GM12878 (cell line): ENCODE measurements around the gene MS4A1. TPM values are rescaled to one million over a fixed set of nuclear protein-coding genes. Genes with fewer than 3 reads are reported as not detected.

Experiments used
- BACH1 ChIP-seq: fragments of 450-650 bp; IDR thresholded peaks from 2 replicates; pipeline ENCODE4 v1.6.1; 2017; ENCODE audit warnings: mild to moderate bottlenecking, borderline replicate concordance
- CBX5 ChIP-seq: sonication (generic); IDR thresholded peaks from 2 replicates; pipeline ENCODE4 v1.6.1; 2016; ENCODE audit warnings: low read depth, moderate library complexity, mild to moderate bottlenecking, inconsistent platforms
- CEBPB ChIP-seq, 2 experiments: fragments of 150-350 bp in 1 of 2; IDR thresholded peaks; 2 replicates each; pipeline ENCODE4 v1.6.1; 2012 to 2014; ENCODE audit warnings: low read depth in 2 of 2, low read length in 2 of 2, borderline replicate concordance in 1 of 2, inconsistent platforms in 1 of 2
- CHD1 ChIP-seq: IDR thresholded peaks from 2 replicates; pipeline ENCODE4 v1.6.1; 2012; ENCODE audit warnings: low read depth, low read length, improper control_type of control experiment
- CHD4 ChIP-seq: fragments of 200-600 bp; sonication (generic); IDR thresholded peaks from 2 replicates; pipeline ENCODE4 v1.6.1; 2016; ENCODE audit warnings: mild to moderate bottlenecking
- EGR1 ChIP-seq, 2 experiments: IDR thresholded peaks; 1 replicate in 1 of 2; 2 replicates in 1 of 2; pipeline ENCODE4 v1.6.1; 2011 to 2012; ENCODE audit warnings: low read depth in 2 of 2, low read length in 2 of 2, borderline replicate concordance in 1 of 2, mild to moderate bottlenecking in 1 of 2, moderate library complexity in 1 of 2
- FOS ChIP-seq: IDR thresholded peaks from 3 replicates; pipeline ENCODE4 v1.6.1; 2011; ENCODE audit warnings: borderline replicate concordance; ENCODE audit not compliant: insufficient read length; ENCODE audit errors: extremely low read depth
- FOXK2 ChIP-seq: fragments of 450-650 bp; IDR thresholded peaks from 2 replicates; pipeline ENCODE4 v1.6.1; 2017; ENCODE audit warnings: mild to moderate bottlenecking, moderate library complexity
- IKZF2 ChIP-seq, 2 experiments: fragments of 450-650 bp; IDR thresholded peaks; 2 replicates each; pipeline ENCODE4 v1.6.1; 2017; ENCODE audit warnings: mild to moderate bottlenecking in 2 of 2, moderate library complexity in 2 of 2
- JUNB ChIP-seq: IDR thresholded peaks from 2 replicates; pipeline ENCODE4 v1.6.1; 2016; ENCODE audit warnings: antibody characterized with exemption, mild to moderate bottlenecking
- MEF2A ChIP-seq: IDR thresholded peaks from 2 replicates; pipeline ENCODE4 v1.6.1; 2011; ENCODE audit warnings: low read depth, mild to moderate bottlenecking, low read length, moderate library complexity; ENCODE audit not compliant: insufficient read depth
- MXI1 ChIP-seq: fragments of 150-350 bp; IDR thresholded peaks from 2 replicates; pipeline ENCODE4 v1.6.1; 2011; ENCODE audit warnings: low read depth, mild to moderate bottlenecking, inconsistent platforms, low read length, improper control_type of control experiment
- NFIC ChIP-seq: IDR thresholded peaks from 2 replicates; pipeline ENCODE4 v1.6.1; 2012; ENCODE audit warnings: low read depth, mild to moderate bottlenecking, inconsistent platforms, low read length, moderate library complexity
- NR2C2 ChIP-seq: IDR thresholded peaks from 2 replicates; pipeline ENCODE4 v1.6.1; 2011; ENCODE audit warnings: borderline replicate concordance, low read depth; ENCODE audit not compliant: control insufficient read depth, insufficient read length
- PML ChIP-seq: IDR thresholded peaks from 2 replicates; pipeline ENCODE4 v1.6.1; 2012; ENCODE audit warnings: low read length, inconsistent platforms
- POLR2AphosphoS2 ChIP-seq: IDR thresholded peaks from 2 replicates; pipeline ENCODE4 v1.6.1; 2011; ENCODE audit warnings: low read depth, mild to moderate bottlenecking, low read length, improper control_type of control experiment, moderate library complexity
- RAD51 ChIP-seq: fragments of 450-650 bp; IDR thresholded peaks from 2 replicates; pipeline ENCODE4 v1.6.1; 2016; ENCODE audit warnings: moderate library complexity, mild to moderate bottlenecking, inconsistent platforms
- RFX5 ChIP-seq: IDR thresholded peaks from 2 replicates; pipeline ENCODE4 v1.6.1; 2011; ENCODE audit warnings: low read depth, low read length, improper control_type of control experiment
- SMAD5 ChIP-seq: IDR thresholded peaks from 2 replicates; pipeline ENCODE4 v1.6.1; 2016; ENCODE audit warnings: antibody characterized with exemption, low read depth
- SPI1 ChIP-seq: IDR thresholded peaks from 2 replicates; pipeline ENCODE4 v1.6.1; 2011; ENCODE audit warnings: low read depth, mild to moderate bottlenecking, low read length, moderate library complexity, borderline replicate concordance; ENCODE audit not compliant: insufficient read depth
- SREBF2 ChIP-seq: IDR thresholded peaks from 2 replicates; pipeline ENCODE4 v1.6.1; 2012; ENCODE audit warnings: mild to moderate bottlenecking, low read length
- STAT3 ChIP-seq: IDR thresholded peaks from 2 replicates; pipeline ENCODE4 v1.6.1; 2011; ENCODE audit warnings: low read depth, low read length, improper control_type of control experiment
- ZBTB11 ChIP-seq: fragments of 450-650 bp; formaldehyde crosslinking; IDR thresholded peaks from 2 replicates; pipeline ENCODE4 v1.5.0; 2022; ENCODE audit warnings: mild to moderate bottlenecking, missing genetic modification characterization
- ZNF24 ChIP-seq: fragments of 450-650 bp; IDR thresholded peaks from 2 replicates; pipeline ENCODE4 v1.6.1; 2017; ENCODE audit warnings: antibody characterized with exemption, mild to moderate bottlenecking
- polyA plus RNA-seq, 11 experiments: library from polyadenylated mRNA; depleted of rRNA in 4 of 11; unstranded in 6 of 11; stranded (reverse) in 5 of 11; fragments of >200 nt; fragmentation: Nextera tagmentation in 4 of 11; fragmentation: Illumina TruSeq in 1 of 11; extraction: Ambion mirVana in 4 of 11; extraction: Trizol in 1 of 11; gene quantifications; 1 replicate in 1 of 11; 2 replicates in 10 of 11; pipeline versions ENCODE4 v1.2.1 to v1.2.3, GENCODE V29; 2011 to 2016; ENCODE audit warnings: inconsistent platforms in 2 of 11, missing spikeins in 2 of 11, low read depth in 1 of 11
- total RNA-seq, 4 experiments: library from RNA; depleted of rRNA in 3 of 4; stranded (reverse); fragments of >200 nt in 3 of 4; fragmentation: Illumina TruSeq in 1 of 4; extraction: Trizol in 1 of 4; gene quantifications; 2 replicates each; pipeline versions ENCODE4 v1.2.1 to v1.2.3, GENCODE V29; 2013 to 2021
- TF ChIP-seq, protein P1 (sequence below): IDR thresholded peaks from 2 replicates; pipeline ENCODE4 v1.6.1; 2012; ENCODE audit warnings: mild to moderate bottlenecking, low read depth, low read length

MS4A1 gene
- total and polyA plus RNA-seq, 10 of the 15 experiments (the other 5 are each of a cell fraction or from before 2014, with no cell fraction given) = 329 to 2,106 (median 687) TPM

- TF ChIP-seq NFIC (peak; percentile 73), FOS (no peak), NR2C2 (no peak), EGR1 (IDR thresholded peaks at IDR 0.05; ENCODE audit: borderline replicate concordance in 1 of 2, low read depth in 2 of 2, low read length in 2 of 2) (no peak), ZBTB11 (CRISPR knock-in tag) (no peak), IKZF2 (IDR thresholded peaks at IDR 0.05) (peak; percentile 33 to 38; a peak in 3 of 4 replicates), FOXK2 (no peak), STAT3 (no peak), SREBF2 (no peak), CHD1 (no peak), CEBPB (IDR thresholded peaks at IDR 0.05; ENCODE audit: borderline replicate concordance in 1 of 2, low read depth in 2 of 2, low read length in 2 of 2) (peak in 1 of 2 experiments; percentile 61; a peak in 1 of 4 replicates), RFX5 (no peak), BACH1 (no peak), JUNB (0 out of 2 replicates have a peak, but pooled peaks have one; percentile 51), SPI1 (peak; percentile 81; the same call in 1 of the 2 replicates), CHD4 (no peak), PML (0 out of 2 replicates have a peak, but pooled peaks have one; percentile 50), CBX5 (no peak), RAD51 (no peak), MXI1 (no peak), POLR2AphosphoS2 (no peak), ZNF24 (no peak), MEF2A (0 out of 2 replicates have a peak, but pooled peaks have one; percentile 38), SMAD5 (no peak)
- TF ChIP-seq, protein P1, sequence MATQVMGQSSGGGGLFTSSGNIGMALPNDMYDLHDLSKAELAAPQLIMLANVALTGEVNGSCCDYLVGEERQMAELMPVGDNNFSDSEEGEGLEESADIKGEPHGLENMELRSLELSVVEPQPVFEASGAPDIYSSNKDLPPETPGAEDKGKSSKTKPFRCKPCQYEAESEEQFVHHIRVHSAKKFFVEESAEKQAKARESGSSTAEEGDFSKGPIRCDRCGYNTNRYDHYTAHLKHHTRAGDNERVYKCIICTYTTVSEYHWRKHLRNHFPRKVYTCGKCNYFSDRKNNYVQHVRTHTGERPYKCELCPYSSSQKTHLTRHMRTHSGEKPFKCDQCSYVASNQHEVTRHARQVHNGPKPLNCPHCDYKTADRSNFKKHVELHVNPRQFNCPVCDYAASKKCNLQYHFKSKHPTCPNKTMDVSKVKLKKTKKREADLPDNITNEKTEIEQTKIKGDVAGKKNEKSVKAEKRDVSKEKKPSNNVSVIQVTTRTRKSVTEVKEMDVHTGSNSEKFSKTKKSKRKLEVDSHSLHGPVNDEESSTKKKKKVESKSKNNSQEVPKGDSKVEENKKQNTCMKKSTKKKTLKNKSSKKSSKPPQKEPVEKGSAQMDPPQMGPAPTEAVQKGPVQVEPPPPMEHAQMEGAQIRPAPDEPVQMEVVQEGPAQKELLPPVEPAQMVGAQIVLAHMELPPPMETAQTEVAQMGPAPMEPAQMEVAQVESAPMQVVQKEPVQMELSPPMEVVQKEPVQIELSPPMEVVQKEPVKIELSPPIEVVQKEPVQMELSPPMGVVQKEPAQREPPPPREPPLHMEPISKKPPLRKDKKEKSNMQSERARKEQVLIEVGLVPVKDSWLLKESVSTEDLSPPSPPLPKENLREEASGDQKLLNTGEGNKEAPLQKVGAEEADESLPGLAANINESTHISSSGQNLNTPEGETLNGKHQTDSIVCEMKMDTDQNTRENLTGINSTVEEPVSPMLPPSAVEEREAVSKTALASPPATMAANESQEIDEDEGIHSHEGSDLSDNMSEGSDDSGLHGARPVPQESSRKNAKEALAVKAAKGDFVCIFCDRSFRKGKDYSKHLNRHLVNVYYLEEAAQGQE = no peak
These were observed 21.4 kb downstream of the MS4A1 start (continued) for GRCh38 chr11:60477035-60477445.
